GM15510 (cell line): ENCODE measurements around the gene EFHD1.

Source experiments
- POLR2A ChIP-seq: IDR thresholded peaks from 3 replicates; pipeline ENCODE4 v1.6.1; 2011; ENCODE audit warnings: borderline replicate concordance; ENCODE audit not compliant: insufficient read length; ENCODE audit errors: extremely low read depth

The EFHD1 gene

DNA sequence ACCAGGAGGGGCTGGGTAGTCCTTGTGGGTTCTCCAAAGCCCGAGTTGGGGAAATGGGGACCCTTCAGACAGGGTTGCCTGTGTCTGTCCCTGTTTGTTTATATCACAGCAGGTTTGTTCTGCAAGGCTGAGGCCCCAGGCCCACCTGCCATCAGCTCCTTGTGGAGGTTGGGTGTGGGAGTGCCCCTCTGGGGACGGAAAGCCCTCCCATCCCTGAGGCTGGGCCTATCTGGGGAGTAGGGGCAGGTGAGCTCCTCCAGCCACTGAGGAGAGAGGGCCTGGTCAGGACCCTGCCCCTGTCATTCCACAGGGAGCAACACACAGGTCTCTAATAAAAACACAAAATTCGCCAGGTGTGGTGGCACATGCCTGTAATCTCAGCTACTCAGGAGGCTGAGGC, 23.3 kb upstream of the EFHD1 start:
- no peak for TF ChIP-seq POLR2A

DNA sequence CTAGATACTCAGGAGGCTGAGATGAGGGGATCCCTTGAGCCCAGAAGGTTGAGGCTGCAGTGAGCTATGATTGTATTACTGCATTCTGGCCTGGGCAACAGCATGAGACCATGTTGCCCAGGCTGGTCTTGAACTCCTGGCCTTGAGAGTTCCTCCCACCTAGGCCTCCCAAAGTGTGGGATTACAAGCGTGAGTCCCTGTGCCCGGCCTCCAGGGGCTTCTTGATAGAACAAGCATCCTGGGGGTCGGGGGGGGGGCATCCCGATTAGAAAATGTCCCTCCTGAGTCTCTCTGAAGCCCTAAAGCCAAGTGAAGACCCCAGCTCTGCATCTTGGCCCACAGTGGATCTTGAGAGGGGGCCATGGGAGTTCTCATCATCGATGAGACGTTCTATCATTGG, 22.3 kb upstream of the EFHD1 start:
- TF ChIP-seq POLR2A = no peak

DNA sequence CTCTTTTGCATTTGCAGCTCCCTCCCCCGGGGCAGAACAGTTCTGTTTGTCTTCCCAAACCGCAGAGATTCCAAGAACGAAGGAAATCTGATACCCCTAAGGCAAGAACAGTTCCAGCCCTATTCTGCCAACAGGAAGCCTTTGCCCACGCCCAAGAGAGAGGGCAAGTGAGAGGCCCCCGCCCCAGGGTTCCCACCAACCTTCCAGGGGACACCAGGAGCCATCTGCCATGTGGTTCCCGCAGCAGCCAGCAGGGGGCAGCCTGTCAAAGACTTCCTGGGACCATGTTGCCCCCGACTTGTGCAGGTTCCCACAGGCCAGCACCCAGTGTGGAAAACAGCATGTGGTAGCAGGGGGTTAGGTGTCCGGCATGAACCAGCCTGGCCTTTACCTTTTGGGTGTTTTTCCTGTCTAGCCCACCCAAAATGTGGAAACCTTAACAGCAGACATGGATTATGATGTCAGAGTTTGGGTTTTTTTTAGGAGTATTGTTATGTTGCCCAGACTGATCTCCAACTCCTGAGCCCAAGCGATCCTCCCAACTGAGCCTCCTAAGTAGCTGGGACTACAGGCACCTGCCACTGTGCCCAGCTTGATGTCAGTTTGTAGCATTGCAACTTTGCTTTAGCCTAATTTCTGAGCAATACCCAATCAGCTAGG, 21.7 kb upstream of the EFHD1 start:
- TF ChIP-seq POLR2A = no peak

DNA sequence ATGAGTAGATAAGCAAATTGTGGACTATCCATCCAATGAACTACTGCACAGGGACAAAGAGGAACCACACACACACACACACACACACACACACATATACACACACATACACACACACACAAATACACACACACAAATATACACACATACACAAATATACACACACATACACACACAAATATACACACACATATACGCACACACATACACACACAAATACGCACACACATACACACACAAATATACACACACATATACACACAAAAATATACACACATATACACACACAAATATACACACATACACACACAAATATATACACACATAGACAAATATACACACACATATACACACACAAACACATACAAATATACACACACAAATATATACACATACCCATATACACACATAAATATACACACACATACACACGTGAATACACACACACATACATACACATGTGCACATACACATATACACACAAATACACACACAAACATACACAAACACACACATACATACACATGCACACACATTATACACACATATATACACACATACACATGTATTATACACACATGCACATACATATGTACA, 19.8 kb upstream of the EFHD1 start:
- TF ChIP-seq POLR2A = no peak

DNA sequence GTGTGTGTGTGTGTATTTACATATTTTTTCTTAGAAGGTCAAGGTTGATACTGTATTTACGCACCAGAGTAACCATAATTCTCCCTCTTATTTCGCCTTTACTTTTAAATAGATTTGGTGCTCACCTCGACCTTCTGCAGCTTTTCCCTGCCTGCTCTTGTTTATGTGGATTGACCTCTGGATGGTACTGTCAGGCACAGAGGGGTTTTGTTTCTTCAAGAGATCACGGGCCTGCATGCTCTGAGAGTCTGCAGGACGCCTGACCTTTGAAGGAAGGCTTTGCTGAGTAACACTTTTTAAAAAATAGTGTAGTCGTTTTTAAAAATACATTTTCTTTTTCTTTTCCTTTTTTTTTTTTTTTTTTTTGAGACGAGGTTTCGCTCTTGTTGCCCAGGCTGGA, 18.1 kb upstream of the EFHD1 start:
- TF ChIP-seq POLR2A = no peak

- no peak for TF ChIP-seq POLR2A
Measured at GRCh38 chr2:232621186-232621585, 12.2 kb upstream of the EFHD1 start.

- TF ChIP-seq POLR2A = no peak
Measured at GRCh38 chr2:232622563-232622962, 10.8 kb upstream of the EFHD1 start.

DNA sequence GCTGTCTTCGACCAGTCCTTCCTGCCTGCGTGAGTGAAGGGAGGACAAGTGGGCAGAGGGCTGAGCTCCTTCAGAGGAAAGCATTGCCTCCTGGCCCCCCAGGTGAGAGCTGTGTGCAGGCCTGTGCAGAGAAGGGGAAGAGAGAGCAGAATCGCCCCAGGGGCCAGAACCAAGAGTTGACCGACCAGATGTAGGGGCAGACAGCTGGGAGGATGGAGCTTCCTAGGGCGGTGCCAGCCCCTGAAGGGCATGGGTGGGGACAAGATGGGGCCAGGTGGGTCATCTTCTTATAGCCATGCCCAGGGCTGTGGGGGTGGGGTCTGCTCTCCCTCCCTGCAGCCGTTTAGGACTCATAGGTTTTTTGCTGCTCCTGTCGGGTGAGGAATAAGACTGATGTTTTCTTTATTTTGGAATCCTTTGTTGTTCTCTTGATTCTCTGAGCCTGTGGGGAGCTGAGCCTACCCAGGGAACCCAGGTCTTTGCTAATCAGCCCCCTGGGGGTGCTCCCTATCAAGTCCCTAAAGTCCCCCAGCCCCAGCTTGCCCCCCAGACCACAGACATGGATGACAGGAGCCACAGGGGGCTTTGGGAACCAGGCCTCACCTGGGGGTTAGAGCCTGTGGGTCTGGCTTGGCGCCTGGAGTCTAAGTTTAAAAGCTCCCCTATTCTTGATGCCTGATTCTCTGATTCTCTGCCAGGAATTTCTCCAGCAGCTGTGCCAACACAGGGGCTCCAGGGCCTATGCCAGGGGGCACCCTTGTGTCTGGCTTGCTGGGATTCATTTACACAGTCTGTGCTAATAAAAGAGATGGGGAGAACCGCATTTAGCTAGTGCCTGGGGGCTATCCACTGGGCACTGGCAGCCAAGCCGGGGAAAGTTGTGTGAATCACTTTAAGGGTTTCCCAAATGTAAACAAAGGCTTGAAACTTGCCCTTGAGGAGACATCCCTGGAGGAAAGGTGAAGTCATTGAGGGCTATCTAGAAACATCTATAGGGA, 9.3 kb upstream of the EFHD1 start:
- no peak for TF ChIP-seq POLR2A

GRCh38 chr2:232626584-232626983, 6.8 kb upstream of the EFHD1 start:
- no peak for TF ChIP-seq POLR2A

DNA sequence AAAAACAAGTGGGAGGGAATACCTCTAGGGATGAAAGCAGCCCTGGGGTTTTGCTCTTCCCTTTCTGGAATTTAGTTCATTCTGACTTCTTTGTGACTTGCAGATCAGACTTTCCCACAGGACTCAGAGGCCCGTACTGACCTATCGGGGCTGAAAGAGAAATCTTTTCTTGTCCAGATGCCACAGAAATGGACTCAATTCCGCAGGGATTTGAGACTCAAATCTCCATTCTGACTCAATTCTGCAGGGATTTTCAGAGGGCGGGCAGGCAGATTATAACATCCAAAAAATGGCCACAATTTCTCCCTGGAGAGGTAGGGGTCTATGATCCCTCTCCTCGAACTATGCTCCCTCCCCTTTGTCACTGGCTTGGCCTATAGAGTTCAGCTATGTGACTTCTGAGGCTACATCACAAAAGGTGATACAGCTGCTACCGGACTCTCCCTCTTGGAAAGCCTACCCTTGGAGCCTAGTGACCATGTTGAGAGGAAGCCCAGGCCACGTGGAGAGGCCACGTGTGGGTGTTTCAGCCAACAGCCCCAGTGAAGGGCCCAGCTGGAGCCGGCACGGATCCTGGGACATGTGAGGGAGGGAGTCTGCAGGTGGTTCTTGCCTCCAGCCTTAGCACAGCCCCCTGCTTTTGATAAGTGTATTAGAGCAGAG, 4.8 kb upstream of the EFHD1 start:
- TF ChIP-seq POLR2A = no peak

DNA sequence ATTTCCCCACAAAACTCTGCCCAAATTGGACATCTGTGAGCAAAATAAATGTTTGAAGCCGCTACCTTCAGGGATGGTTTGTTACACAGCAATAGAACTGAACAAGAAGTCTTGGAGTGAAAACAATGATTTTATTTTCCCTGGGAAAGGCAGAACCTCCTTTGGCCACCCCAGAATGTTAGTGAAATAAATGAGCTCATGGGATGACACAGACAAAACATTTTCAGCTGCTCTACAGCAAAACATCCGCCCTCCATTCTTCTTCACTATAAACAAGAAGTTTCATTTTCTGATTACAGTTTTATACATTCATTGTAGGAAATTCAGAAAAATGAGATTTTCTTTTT, 4.3 kb upstream of the EFHD1 start:
- TF ChIP-seq POLR2A = no peak

- TF ChIP-seq POLR2A = no peak
Measured at GRCh38 chr2:232632229-232632903, 1.0 kb upstream of the EFHD1 start.

- TF ChIP-seq POLR2A = no peak
Measured at GRCh38 chr2:232632904-232633412, 446 bp upstream of the EFHD1 start.
